K562 (cell line): ENCODE data around the gene DAPK2. TPM values are rescaled to one million over a fixed set of nuclear protein-coding genes. Genes with fewer than 3 reads are reported as not detected.
A peak's percentile ranks its signal among the peaks of the same experiment; 100 is the strongest.

Experiments used
- ATAC-seq: fragments of 200-7000 bp; cut with Tn5 transposase; 3 replicates; pipeline ENCODE4 v1.9.1; 2020; ENCODE audit warnings: moderate library complexity
- BruUV-seq: library from RNA; stranded (reverse); fragments of 400-500 nt; replicated peaks from 2 replicates; lab custom pipeline; 2021; lab: Mats Ljungman, UMichigan
- CTCF ChIA-PET: fragments of 300-600 bp; formaldehyde crosslinking; extraction: SDS; loops from one replicate; lab custom pipeline; 2021; ENCODE audit warnings: low intra/inter-chr PET ratio; lab: Yijun Ruan, JAX
- POLR2A ChIA-PET: fragments of 300-600, 350-650 bp; sonication (Branson Sonifier 250); formaldehyde crosslinking; extraction: SDS; loops from one replicate; lab custom pipeline; 2021; ENCODE audit warnings: antibody characterized with exemption, inconsistent platforms; lab: Yijun Ruan, JAX
- DNase-seq, 4 experiments: peaks; one replicate each; pipeline versions ENCODE4 v3.0.0 to v3.0.0-alpha.2; 2011 to 2018; ENCODE audit warnings: low spot score in 3 of 4, mixed read lengths in 3 of 4; ENCODE audit errors: extremely low read depth in 1 of 4
- FAIRE-seq: peaks from 2 replicates; lab custom pipeline; 2011; peaks lifted over from hg19 to GRCh38; lab: Jason Lieb, UNC
- H2AFZ ChIP-seq: 2 replicates; pipeline ENCODE4 v1.6.0; 2011; ENCODE audit warnings: low read depth, low read length, control low read depth, inconsistent platforms
- H3K27ac ChIP-seq: fragments of 200-600 bp; 3 replicates; pipeline ENCODE4 v1.8.0; 2011; ENCODE audit warnings: low read depth, mild to moderate bottlenecking, control low read depth, inconsistent platforms, low read length, moderate library complexity, mixed read lengths; ENCODE audit errors: extremely low read depth
- H3K27me3 ChIP-seq, 2 experiments: fragments of 300-600 bp in 1 of 2; 2 replicates in 1 of 2; 3 replicates in 1 of 2; pipeline versions ENCODE4 v1.6.0 to v1.8.0; 2011; ENCODE audit warnings: inconsistent platforms in 2 of 2, low read length in 2 of 2, mild to moderate bottlenecking in 1 of 2, mixed read lengths in 1 of 2, moderate library complexity in 1 of 2; ENCODE audit not compliant: control insufficient read depth in 2 of 2, insufficient read depth in 2 of 2
- H3K36me3 ChIP-seq: fragments of 300-600 bp; 3 replicates; pipeline ENCODE4 v1.8.0; 2011; ENCODE audit warnings: mild to moderate bottlenecking, low read length, inconsistent platforms; ENCODE audit not compliant: control insufficient read depth, insufficient read depth
- H3K4me1 ChIP-seq, 2 experiments: fragments of 200-600 bp in 1 of 2; replicated peaks in 1 of 2; 2 replicates in 1 of 2; 3 replicates in 1 of 2; pipeline versions ENCODE4 v1.5.1 to v1.8.0; 2011; ENCODE audit warnings: inconsistent platforms in 2 of 2, low read length in 2 of 2, mild to moderate bottlenecking in 1 of 2, mixed read lengths in 1 of 2, moderate library complexity in 1 of 2; ENCODE audit not compliant: control insufficient read depth in 2 of 2, insufficient read depth in 2 of 2
- H3K4me2 ChIP-seq: 2 replicates; pipeline ENCODE4 v1.6.1; 2011; ENCODE audit warnings: low read length, control low read depth, inconsistent platforms, mixed read lengths; ENCODE audit not compliant: insufficient read depth
- H3K4me3 ChIP-seq: fragments of 200-600 bp; sonication (generic), shearing (Covaris generic); 2 replicates; pipeline ENCODE4 v1.5.1; 2016; ENCODE audit warnings: control low read depth, inconsistent platforms
- H3K79me2 ChIP-seq: fragments of 200-600 bp; 3 replicates; pipeline ENCODE4 v1.8.0; 2011; ENCODE audit warnings: low read length, inconsistent platforms; ENCODE audit not compliant: control insufficient read depth, insufficient read depth
- H3K9ac ChIP-seq, 2 experiments: 2 replicates each; pipeline versions ENCODE4 v1.6.0 to v1.6.1; 2011; ENCODE audit warnings: low read depth in 2 of 2, low read length in 2 of 2, control low read depth in 1 of 2, inconsistent platforms in 1 of 2, mild to moderate bottlenecking in 1 of 2, mixed read lengths in 1 of 2; ENCODE audit not compliant: insufficient read depth in 1 of 2
- H3K9me1 ChIP-seq: one replicate; pipeline ENCODE4 v1.6.0; 2011; ENCODE audit warnings: inconsistent platforms, mild to moderate bottlenecking, low read length, moderate library complexity; ENCODE audit not compliant: control insufficient read depth, insufficient read depth
- H3K9me3 ChIP-seq: replicated peaks from 2 replicates; pipeline ENCODE4 v1.5.1; 2011; ENCODE audit warnings: low read depth, low read length, inconsistent platforms; ENCODE audit not compliant: control insufficient read depth, insufficient read depth
- H4K20me1 ChIP-seq: replicated peaks from 2 replicates; pipeline ENCODE4 v1.6.1; 2011; ENCODE audit warnings: low read length, inconsistent platforms, mixed read lengths; ENCODE audit not compliant: control insufficient read depth, insufficient read depth
- ARNT ChIP-seq, 2 experiments: fragments of 450-650 bp; IDR thresholded peaks; 2 replicates each; pipeline ENCODE4 v1.6.1; 2016; ENCODE audit warnings: mild to moderate bottlenecking in 1 of 2
- ETS2 ChIP-seq: IDR thresholded peaks from 2 replicates; pipeline ENCODE4 v1.6.1; 2016; ENCODE audit warnings: borderline replicate concordance, missing genetic modification characterization, mild to moderate bottlenecking, moderate library complexity, missing compliant biosample characterization; ENCODE audit not compliant: poor library complexity, severe bottlenecking
- ETV1 ChIP-seq: fragments of 450-650 bp; conservative IDR thresholded peaks from 2 replicates; pipeline ENCODE4 v1.6.1; 2016; ENCODE audit warnings: missing genetic modification characterization, control low read depth, low read depth, missing compliant biosample characterization
- HMGN3 ChIP-seq: IDR thresholded peaks from 2 replicates; pipeline ENCODE4 v1.6.1; 2011; ENCODE audit warnings: borderline replicate concordance, low read depth, mild to moderate bottlenecking, mixed read lengths, low read length; ENCODE audit not compliant: insufficient read length; ENCODE audit errors: extremely low read depth
- MEIS2 ChIP-seq: fragments of 450-650 bp; IDR thresholded peaks from 2 replicates; pipeline ENCODE4 v1.6.1; 2014; ENCODE audit warnings: mild to moderate bottlenecking; ENCODE audit not compliant: partially characterized antibody
- NCOA6 ChIP-seq: fragments of 450-650 bp; IDR thresholded peaks from 2 replicates; pipeline ENCODE4 v1.6.1; 2017; ENCODE audit warnings: mild to moderate bottlenecking
- NFATC3 ChIP-seq: fragments of 450-650 bp; IDR thresholded peaks from 2 replicates; pipeline ENCODE4 v1.6.1; 2017; ENCODE audit warnings: mild to moderate bottlenecking
- NFYB ChIP-seq: IDR thresholded peaks from 2 replicates; pipeline ENCODE4 v1.6.1; 2011; ENCODE audit warnings: mild to moderate bottlenecking, moderate library complexity; ENCODE audit not compliant: insufficient read length; ENCODE audit errors: extremely low read depth
- PTTG1 ChIP-seq: fragments of 450-650 bp; IDR thresholded peaks from 2 replicates; pipeline ENCODE4 v1.6.1; 2016; ENCODE audit warnings: low read depth, mild to moderate bottlenecking, missing genetic modification characterization, missing compliant biosample characterization
- TAF15 ChIP-seq: fragments of 200-400 bp; formaldehyde crosslinking; IDR thresholded peaks from 2 replicates; pipeline ENCODE4 v1.6.1; 2017; ENCODE audit warnings: mild to moderate bottlenecking, low read depth, low read length, moderate library complexity
- ZBTB11 ChIP-seq, 3 experiments: fragments of 200-800 bp in 1 of 3; fragments of 250-450 bp in 1 of 3; fragments of 450-650 bp in 1 of 3; sonication (Bioruptor Pico) in 1 of 3; sonication (Bioruptor generic) in 1 of 3; formaldehyde crosslinking in 1 of 3; IDR thresholded peaks; 2 replicates each; pipeline versions ENCODE4 v1.6.1 to v1.8.0; 2016 to 2022; ENCODE audit warnings: mild to moderate bottlenecking in 2 of 3, missing genetic modification characterization in 2 of 3, missing compliant biosample characterization in 1 of 3, moderate library complexity in 1 of 3
- ZMIZ1 ChIP-seq, 2 experiments: fragments of 150-350 bp in 1 of 2; IDR thresholded peaks; 2 replicates each; pipeline ENCODE4 v1.6.1; 2012 to 2016; ENCODE audit warnings: low read depth in 2 of 2, low read length in 2 of 2, mild to moderate bottlenecking in 1 of 2, moderate library complexity in 1 of 2
- ZNF354B ChIP-seq: fragments of 250-450 bp; sonication (Bioruptor Pico); IDR thresholded peaks from 2 replicates; pipeline ENCODE4 v1.4.0; 2020
- ZNF79 ChIP-seq: fragments of 250-450 bp; sonication (Bioruptor Pico); IDR thresholded peaks from 2 replicates; pipeline ENCODE4 v1.4.0; 2020; ENCODE audit warnings: low read depth, mild to moderate bottlenecking, moderate library complexity
- WGBS: fragments of 100-300 bp; shearing (Covaris generic); methylation state at CpG from one replicate; pipeline ENCODE4 v1.1.6; 2016; ENCODE audit warnings: low coverage, mixed read lengths; ENCODE audit not compliant: insufficient coverage; ENCODE audit errors: missing lambda C conversion rate; 5-methylcytosine and 5-hydroxymethylcytosine counted together
- in situ Hi-C: fragments of 300-500 bp; cut with MboI; formaldehyde crosslinking; loops from 4 replicates; pipeline ENCODE4 v1.15.0; 2018; ENCODE audit warnings: inconsistent platforms, mixed read lengths
- intact Hi-C: fragments of 100-400 bp; cut with micrococcal nuclease; formaldehyde crosslinking; loops from 2 replicates; pipeline ENCODE4 v1.14.2; 2022
- polyA plus RNA-seq, 8 experiments: library from polyadenylated mRNA; depleted of rRNA in 4 of 8; stranded (reverse) in 5 of 8; unstranded in 3 of 8; fragments of >200 nt; fragmentation: Nextera tagmentation in 2 of 8; fragmentation: Illumina TruSeq in 1 of 8; extraction: Ambion mirVana in 2 of 8; extraction: Trizol in 1 of 8; gene quantifications; 2 replicates each; pipeline versions ENCODE4 v1.2.1 to v1.2.3, GENCODE V29; 2011 to 2014; ENCODE audit warnings: inconsistent platforms in 1 of 8, missing spikeins in 1 of 8
- total RNA-seq, 7 experiments: library from RNA; depleted of rRNA in 6 of 7; stranded (reverse); fragments of >200 nt in 6 of 7; fragmentation: Illumina TruSeq in 2 of 7; extraction: Trizol in 2 of 7; gene quantifications; 2 replicates each; pipeline versions ENCODE4 v1.2.1 to v1.2.3, GENCODE V29; 2011 to 2021; ENCODE audit warnings: low replicate concordance in 1 of 7

The DAPK2 gene
- total and polyA plus RNA-seq, 9 of the 15 experiments (the other 6 are each of a cell fraction or from before 2014, with no cell fraction given) = 0.14 to 5.2 (median 2.2) TPM

- peak overlapping the region; percentile 99 for H3K27ac ChIP-seq
- H3K9me3 ChIP-seq = 0 out of 2 replicates have a peak, but pooled peaks cover 2% of the 10 kb centered on the region
- TF ChIP-seq HMGN3 (no peak), ZNF79 (CRISPR knock-in tag) (no peak), PTTG1 (tag) (no peak), ZNF354B (CRISPR knock-in tag) (no peak), ETS2 (no peak), ETV1 (tag) (no peak), NFYB (no peak), TAF15 (no peak), ZBTB11 (CRISPR knock-in tag; IDR thresholded peaks at IDR 0.05) (no peak), ARNT (IDR thresholded peaks at IDR 0.05) (no peak), NCOA6 (no peak), MEIS2 (no peak), NFATC3 (no peak), ZMIZ1 (IDR thresholded peaks at IDR 0.05; ENCODE audit: low read depth in 2 of 2, low read length in 2 of 2) (no peak)
Measured at GRCh38 chr15:64092864-64093626, 46.8 kb upstream of the DAPK2 start.

More at GRCh38 chr15:64092864-64093626, 46.8 kb upstream of the DAPK2 start:
- Histone ChIP-seq H3K36me3 (peaks cover 31% of the 10 kb centered on the region; the same call in 2 of the 3 replicates), H3K4me1 (peaks cover 8 to 25% of the 10 kb centered on the region in 2 experiments), H4K20me1 (peaks cover 12% of the 10 kb centered on the region), H3K9ac (peak overlapping the region; percentile 94), H3K4me3 (peak overlapping the region; percentile 81), H3K4me2 (peak overlapping the region; percentile 95), H3K9me1 (no peaks in the 10 kb centered on the region), H2AFZ (peak overlapping the region; percentile 97), H3K79me2 (peaks cover 89% of the 10 kb centered on the region), H3K27me3 (no peaks in the 10 kb centered on the region)
- DNase-seq = peak; percentile 53 to 85 (median 58)
- intact Hi-C loops (no loop called here), in situ Hi-C loops (no loop called here)
- ATAC-seq = peak; percentile 67
- WGBS = under 1% methylated on average over 18 of the region's 22 CpGs
- CTCF ChIA-PET = interaction anchor here (1.2 to 3.1 kb wide), 2 partner anchors 266 to 341 kb away, joined by 3 to 18 read pairs; no protein-coding TSS in a partner anchor
- FAIRE-seq = peak; percentile 65
- TSS peak; percentile 70 for BruUV-seq
- POLR2A ChIA-PET = interaction anchor here (0.5 to 2.3 kb wide), 21 partner anchors 8 to 597 kb away, joined by 3 to 11 read pairs (median 4); partner anchors contain the start of genes PPIB and ZNF609
